Measurements from ENCODE around the gene UBE2M.
"Not testable (repeated sequence)": the region's sequence is repeated elsewhere in the genome, so short reads cannot be mapped to it uniquely, and the experiment has no call there.

Gene UBE2M

GRCh38 chr19:58579473-58580142 is 21.2 kb upstream of the UBE2M start:
- Histone ChIP-seq H3K23ac (ENCODE audit: low read length) (no peak overlapping the region), H3K4me2 (ENCODE audit: low read length) (no peak overlapping the region), H2AK5ac (ENCODE audit: low read length) (no peak overlapping the region), H3K18ac (ENCODE audit: low read length) (no peak overlapping the region), H3K4ac (ENCODE audit: low read depth, low read length) (no peak overlapping the region), H3K4me3 (ENCODE audit: low read depth, low read length) (no peak overlapping the region), H2BK120ac (ENCODE audit: insufficient read depth, low read length, poor library complexity) (no peak overlapping the region), H3K27me3 (ENCODE audit: insufficient read depth, low read length) (no peaks in the 10 kb centered on the region), H2BK12ac (ENCODE audit: low read length) (no peak overlapping the region), H4K91ac (ENCODE audit: low read depth, low read length) (no peak overlapping the region), H3K14ac (ENCODE audit: low read length) (no peak overlapping the region), H3K27ac (ENCODE audit: low read depth, low read length) (no peak overlapping the region), H2AFZ (ENCODE audit: insufficient read depth, low read length, poor library complexity) (no peak overlapping the region), H3K4me1 (ENCODE audit: control insufficient read depth in 1 of 2, insufficient read depth in 2 of 2, low read length in 2 of 2) (peaks cover 0 to 2% of the 10 kb centered on the region in 2 experiments), H2BK5ac (ENCODE audit: low read depth, low read length, poor library complexity) (no peak overlapping the region), H3K79me2 (ENCODE audit: control insufficient read depth, insufficient read depth, low read length, poor library complexity) (peaks cover 7% of the 10 kb centered on the region), H3K79me1 (ENCODE audit: low read length) (peaks cover 11% of the 10 kb centered on the region), H4K8ac (ENCODE audit: low read depth, low read length) (no peak overlapping the region), H4K12ac (ENCODE audit: low read depth, low read length) (no peak overlapping the region), H3K9me3 (ENCODE audit: insufficient read depth, low read depth, low read length) (no peaks in the 10 kb centered on the region), H3K9ac (ENCODE audit: low read length) (no peak overlapping the region), H3K36me3 (ENCODE audit: control insufficient read depth in 1 of 2, insufficient read depth in 2 of 2, low read length in 2 of 2) (peaks cover 18 to 25% of the 10 kb centered on the region in 2 experiments)
- no CpG with 5 or more reads among the region's 8 CpGs for WGBS (ENCODE audit: extremely low coverage, insufficient coverage, insufficient read length)
- no peak for DNase-seq

GRCh38 chr19:58578012-58578925 is 19.9 kb upstream of the UBE2M start:
- no peaks in the 10 kb centered on the region for H3K9me3 ChIP-seq (ENCODE audit: insufficient read depth, low read depth, low read length)
- no peak overlapping the region for H3K4ac ChIP-seq (ENCODE audit: low read depth, low read length)
- H4K91ac ChIP-seq (ENCODE audit: low read depth, low read length) = no peak overlapping the region
- peaks cover 0 to 5% of the 10 kb centered on the region in 2 experiments for H3K4me1 ChIP-seq (ENCODE audit: control insufficient read depth in 1 of 2, insufficient read depth in 2 of 2, low read length in 2 of 2)
- H3K27ac ChIP-seq (ENCODE audit: low read depth, low read length) = no peak overlapping the region
- no peak overlapping the region for H3K18ac ChIP-seq (ENCODE audit: low read length)
- no peak overlapping the region for H2AK5ac ChIP-seq (ENCODE audit: low read length)
- peaks cover 14 to 17% of the 10 kb centered on the region in 2 experiments for H3K36me3 ChIP-seq (ENCODE audit: control insufficient read depth in 1 of 2, insufficient read depth in 2 of 2, low read length in 2 of 2)
- H3K4me2 ChIP-seq (ENCODE audit: low read length) = no peak overlapping the region
- WGBS (ENCODE audit: extremely low coverage, insufficient coverage, insufficient read length) = no CpG with 5 or more reads among the region's 11 CpGs
- no peaks in the 10 kb centered on the region for H3K27me3 ChIP-seq (ENCODE audit: insufficient read depth, low read length)
- no peak overlapping the region for H2BK5ac ChIP-seq (ENCODE audit: low read depth, low read length, poor library complexity)
- peaks cover 7% of the 10 kb centered on the region for H3K79me2 ChIP-seq (ENCODE audit: control insufficient read depth, insufficient read depth, low read length, poor library complexity)
- no peak overlapping the region for H4K8ac ChIP-seq (ENCODE audit: low read depth, low read length)
- H2AFZ ChIP-seq (ENCODE audit: insufficient read depth, low read length, poor library complexity) = no peak overlapping the region
- no peak for DNase-seq
- no peak overlapping the region for H4K12ac ChIP-seq (ENCODE audit: low read depth, low read length)
- no peak overlapping the region for H2BK12ac ChIP-seq (ENCODE audit: low read length)
- H2BK120ac ChIP-seq (ENCODE audit: insufficient read depth, low read length, poor library complexity) = no peak overlapping the region
- H3K79me1 ChIP-seq (ENCODE audit: low read length) = peaks cover 11% of the 10 kb centered on the region
- H3K23ac ChIP-seq (ENCODE audit: low read length) = no peak overlapping the region
- no peak overlapping the region for H3K9ac ChIP-seq (ENCODE audit: low read length)
- H3K14ac ChIP-seq (ENCODE audit: low read length) = no peak overlapping the region
- H3K4me3 ChIP-seq (ENCODE audit: low read depth, low read length) = no peak overlapping the region

GRCh38 chr19:58577581-58577980 is 19.2 kb upstream of the UBE2M start:
- H4K8ac ChIP-seq (ENCODE audit: low read depth, low read length) = not testable (repeated sequence)
- WGBS (ENCODE audit: extremely low coverage, insufficient coverage, insufficient read length) = no CpG with 5 or more reads among the region's 2 CpGs

GRCh38 chr19:58575183-58576041 is 17.0 kb upstream of the UBE2M start:
- peak overlapping the region; percentile 92 for H4K91ac ChIP-seq (ENCODE audit: low read depth, low read length)
- H3K4me3 ChIP-seq (ENCODE audit: low read depth, low read length) = peak overlapping the region; percentile 85
- peaks cover 2% of the 10 kb centered on the region for H3K9me3 ChIP-seq (ENCODE audit: insufficient read depth, low read depth, low read length)
- peak overlapping the region; percentile 62 for H2AFZ ChIP-seq (ENCODE audit: insufficient read depth, low read length, poor library complexity)
- H3K14ac ChIP-seq (ENCODE audit: low read length) = peak overlapping the region; percentile 76
- H3K9ac ChIP-seq (ENCODE audit: low read length) = peak overlapping the region; percentile 68
- peaks cover 8 to 15% of the 10 kb centered on the region in 2 experiments for H3K36me3 ChIP-seq (ENCODE audit: control insufficient read depth in 1 of 2, insufficient read depth in 2 of 2, low read length in 2 of 2)
- H3K4ac ChIP-seq (ENCODE audit: low read depth, low read length) = peak overlapping the region; percentile 95
- peak overlapping the region; percentile 71 for H4K12ac ChIP-seq (ENCODE audit: low read depth, low read length)
- H2AK5ac ChIP-seq (ENCODE audit: low read length) = peak overlapping the region; percentile 75
- H3K27ac ChIP-seq (ENCODE audit: low read depth, low read length) = peak overlapping the region; percentile 88
- H2BK5ac ChIP-seq (ENCODE audit: low read depth, low read length, poor library complexity) = peak overlapping the region; percentile 67
- peak; percentile 91 to 92 for DNase-seq
- H2BK120ac ChIP-seq (ENCODE audit: insufficient read depth, low read length, poor library complexity) = peak overlapping the region; percentile 64
- peaks cover 17% of the 10 kb centered on the region for H3K79me1 ChIP-seq (ENCODE audit: low read length)
- H3K27me3 ChIP-seq (ENCODE audit: insufficient read depth, low read length) = no peaks in the 10 kb centered on the region
- no CpG with 5 or more reads among the region's 66 CpGs for WGBS (ENCODE audit: extremely low coverage, insufficient coverage, insufficient read length)
- H3K79me2 ChIP-seq (ENCODE audit: control insufficient read depth, insufficient read depth, low read length, poor library complexity) = peaks cover 9% of the 10 kb centered on the region
- peak overlapping the region; percentile 96 for H3K18ac ChIP-seq (ENCODE audit: low read length)
- no peak overlapping the region for H3K23ac ChIP-seq (ENCODE audit: low read length)
- peak overlapping the region; percentile 95 for H4K8ac ChIP-seq (ENCODE audit: low read depth, low read length)
- peak overlapping the region; percentile 61 for H3K4me2 ChIP-seq (ENCODE audit: low read length)
- no peak overlapping the region for H2BK12ac ChIP-seq (ENCODE audit: low read length)
- H3K4me1 ChIP-seq (ENCODE audit: control insufficient read depth in 1 of 2, insufficient read depth in 2 of 2, low read length in 2 of 2) = peaks cover 7 to 12% of the 10 kb centered on the region in 2 experiments

More at GRCh38 chr19:58577581-58577980, 19.2 kb upstream of the UBE2M start:
- H3K27ac ChIP-seq (ENCODE audit: low read depth, low read length); H2BK12ac ChIP-seq (ENCODE audit: low read length); H3K23ac ChIP-seq (ENCODE audit: low read length); H3K4ac ChIP-seq (ENCODE audit: low read depth, low read length); H2AFZ ChIP-seq (ENCODE audit: insufficient read depth, low read length, poor library complexity); H2BK5ac ChIP-seq (ENCODE audit: low read depth, low read length, poor library complexity); H2BK120ac ChIP-seq (ENCODE audit: insufficient read depth, low read length, poor library complexity); DNase-seq; H3K9ac ChIP-seq (ENCODE audit: low read length); H3K18ac ChIP-seq (ENCODE audit: low read length); H3K4me3 ChIP-seq (ENCODE audit: low read depth, low read length); H2AK5ac ChIP-seq (ENCODE audit: low read length); H3K14ac ChIP-seq (ENCODE audit: low read length); H3K27me3 ChIP-seq (ENCODE audit: insufficient read depth, low read length); H3K4me1 ChIP-seq (ENCODE audit: control insufficient read depth in 1 of 2, insufficient read depth in 2 of 2, low read length in 2 of 2); H4K12ac ChIP-seq (ENCODE audit: low read depth, low read length); H4K91ac ChIP-seq (ENCODE audit: low read depth, low read length); H3K9me3 ChIP-seq (ENCODE audit: insufficient read depth, low read depth, low read length); H3K4me2 ChIP-seq (ENCODE audit: low read length); H3K79me2 ChIP-seq (ENCODE audit: control insufficient read depth, insufficient read depth, low read length, poor library complexity): not testable (repeated sequence)
- Histone ChIP-seq H3K79me1 (ENCODE audit: low read length) (peaks cover 17% of the 10 kb centered on the region), H3K36me3 (ENCODE audit: control insufficient read depth in 1 of 2, insufficient read depth in 2 of 2, low read length in 2 of 2) (peaks cover 8 to 11% of the 10 kb centered on the region in 2 experiments)

Data from trophoblast cell (in vitro differentiated cells and primary cell).